Loucy (cell line): ENCODE measurements around the gene TENM4.

Experiments used
- H2AFZ ChIP-seq: fragments of 200-600 bp; sonication (generic); 2 replicates; pipeline ENCODE4 v1.6.0; 2016; ENCODE audit warnings: antibody characterized with exemption, mild to moderate bottlenecking, low read length, moderate library complexity
- H3F3A ChIP-seq: fragments of 200-600 bp; 2 replicates; pipeline ENCODE4 v1.6.0; 2016; ENCODE audit warnings: antibody characterized with exemption, low read depth, mild to moderate bottlenecking
- H3K27me3 ChIP-seq: fragments of 200-600 bp; sonication (generic); 2 replicates; pipeline ENCODE4 v1.6.1; 2014; ENCODE audit warnings: low read length, mild to moderate bottlenecking; ENCODE audit not compliant: insufficient read depth, poor library complexity, severe bottlenecking
- H3K36me3 ChIP-seq: fragments of 200-600 bp; sonication (generic); 2 replicates; pipeline ENCODE4 v1.6.1; 2016; ENCODE audit warnings: low read length; ENCODE audit not compliant: insufficient read depth
- H3K4me1 ChIP-seq: fragments of 200-600 bp; sonication (generic); 2 replicates; pipeline ENCODE4 v1.5.1; 2014; ENCODE audit warnings: low read length, mild to moderate bottlenecking; ENCODE audit not compliant: insufficient read depth, poor library complexity, severe bottlenecking
- H3K4me2 ChIP-seq: fragments of 200-600 bp; sonication (generic); 2 replicates; pipeline ENCODE4 v1.6.0; 2014; ENCODE audit warnings: antibody characterized with exemption, low read length, low read depth, mild to moderate bottlenecking; ENCODE audit not compliant: poor library complexity, severe bottlenecking
- H3K4me3 ChIP-seq: fragments of 200-600 bp; sonication (generic); 2 replicates; pipeline ENCODE4 v1.5.1; 2014; ENCODE audit warnings: low read length, mild to moderate bottlenecking, mixed read lengths; ENCODE audit not compliant: poor library complexity, severe bottlenecking
- H3K79me2 ChIP-seq: fragments of 200-600 bp; sonication (generic); 2 replicates; pipeline ENCODE4 v1.6.1; 2014; ENCODE audit warnings: low read length; ENCODE audit not compliant: insufficient read depth
- H3K9ac ChIP-seq: fragments of 200-600 bp; sonication (generic); 2 replicates; pipeline ENCODE4 v1.6.0; 2014; ENCODE audit warnings: mild to moderate bottlenecking, low read depth, low read length, moderate library complexity; ENCODE audit not compliant: poor library complexity, severe bottlenecking
- H3K9me2 ChIP-seq: fragments of 200-600 bp; sonication (generic); replicated peaks from 2 replicates; pipeline ENCODE4 v1.6.1; 2016; ENCODE audit warnings: low read depth, low read length, mixed read lengths
- H3K9me3 ChIP-seq: fragments of 200-600 bp; sonication (generic); 2 replicates; pipeline ENCODE4 v1.6.1; 2014; ENCODE audit warnings: mild to moderate bottlenecking, antibody characterized with exemption, low read length, low read depth; ENCODE audit not compliant: insufficient read depth
- H4K20me1 ChIP-seq: fragments of 200-600 bp; sonication (generic); 2 replicates; pipeline ENCODE4 v1.6.0; 2014; ENCODE audit warnings: antibody characterized with exemption, low read length, mild to moderate bottlenecking; ENCODE audit not compliant: insufficient read depth, poor library complexity, severe bottlenecking
- EZH2phosphoT487 ChIP-seq: fragments of 200-600 bp; IDR thresholded peaks from 2 replicates; pipeline ENCODE4 v1.6.1; 2018; ENCODE audit warnings: antibody characterized with exemption, mild to moderate bottlenecking, moderate library complexity, borderline replicate concordance
- TF ChIP-seq, protein P1 (sequence below): fragments of 200-600 bp; sonication (generic); conservative IDR thresholded peaks from 2 replicates; pipeline ENCODE4 v1.5.1; 2014; ENCODE audit warnings: mild to moderate bottlenecking, antibody characterized with exemption, low read length

The TENM4 gene

DNA sequence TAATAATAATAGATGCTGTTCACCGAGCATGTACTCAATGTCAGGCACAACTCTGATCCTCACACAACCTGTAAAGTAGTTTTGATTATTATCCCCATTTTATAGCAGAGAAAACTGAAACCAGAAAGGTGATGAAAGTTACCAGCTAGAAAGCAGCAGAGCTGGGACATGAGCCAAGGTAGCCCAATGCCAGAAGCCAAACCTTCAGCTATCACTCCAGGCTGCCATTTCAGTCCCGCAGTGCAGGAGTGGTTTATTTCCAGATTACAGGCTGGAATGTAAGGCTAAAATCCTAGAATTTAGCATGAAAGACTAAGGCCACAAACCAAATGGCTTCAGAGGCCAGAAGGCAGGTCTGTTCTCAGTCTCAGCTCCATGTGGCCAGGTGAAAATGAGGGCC, 108.8 kb downstream of the TENM4 start:
- Histone ChIP-seq H3K79me2 (no peaks in the 10 kb centered on the region), H3K36me3 (no peaks in the 10 kb centered on the region), H3F3A (no peaks in the 10 kb centered on the region), H3K9me3 (no peaks in the 10 kb centered on the region), H3K9ac (no peak overlapping the region), H4K20me1 (no peaks in the 10 kb centered on the region), H3K4me3 (no peak overlapping the region), H3K27me3 (no peaks in the 10 kb centered on the region), H3K4me1 (no peaks in the 10 kb centered on the region), H2AFZ (no peak overlapping the region), H3K9me2 (no peaks in the 10 kb centered on the region), H3K4me2 (no peak overlapping the region)
- TF ChIP-seq, protein P1, sequence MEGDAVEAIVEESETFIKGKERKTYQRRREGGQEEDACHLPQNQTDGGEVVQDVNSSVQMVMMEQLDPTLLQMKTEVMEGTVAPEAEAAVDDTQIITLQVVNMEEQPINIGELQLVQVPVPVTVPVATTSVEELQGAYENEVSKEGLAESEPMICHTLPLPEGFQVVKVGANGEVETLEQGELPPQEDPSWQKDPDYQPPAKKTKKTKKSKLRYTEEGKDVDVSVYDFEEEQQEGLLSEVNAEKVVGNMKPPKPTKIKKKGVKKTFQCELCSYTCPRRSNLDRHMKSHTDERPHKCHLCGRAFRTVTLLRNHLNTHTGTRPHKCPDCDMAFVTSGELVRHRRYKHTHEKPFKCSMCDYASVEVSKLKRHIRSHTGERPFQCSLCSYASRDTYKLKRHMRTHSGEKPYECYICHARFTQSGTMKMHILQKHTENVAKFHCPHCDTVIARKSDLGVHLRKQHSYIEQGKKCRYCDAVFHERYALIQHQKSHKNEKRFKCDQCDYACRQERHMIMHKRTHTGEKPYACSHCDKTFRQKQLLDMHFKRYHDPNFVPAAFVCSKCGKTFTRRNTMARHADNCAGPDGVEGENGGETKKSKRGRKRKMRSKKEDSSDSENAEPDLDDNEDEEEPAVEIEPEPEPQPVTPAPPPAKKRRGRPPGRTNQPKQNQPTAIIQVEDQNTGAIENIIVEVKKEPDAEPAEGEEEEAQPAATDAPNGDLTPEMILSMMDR, result no peak
- no peak for TF ChIP-seq EZH2phosphoT487

DNA sequence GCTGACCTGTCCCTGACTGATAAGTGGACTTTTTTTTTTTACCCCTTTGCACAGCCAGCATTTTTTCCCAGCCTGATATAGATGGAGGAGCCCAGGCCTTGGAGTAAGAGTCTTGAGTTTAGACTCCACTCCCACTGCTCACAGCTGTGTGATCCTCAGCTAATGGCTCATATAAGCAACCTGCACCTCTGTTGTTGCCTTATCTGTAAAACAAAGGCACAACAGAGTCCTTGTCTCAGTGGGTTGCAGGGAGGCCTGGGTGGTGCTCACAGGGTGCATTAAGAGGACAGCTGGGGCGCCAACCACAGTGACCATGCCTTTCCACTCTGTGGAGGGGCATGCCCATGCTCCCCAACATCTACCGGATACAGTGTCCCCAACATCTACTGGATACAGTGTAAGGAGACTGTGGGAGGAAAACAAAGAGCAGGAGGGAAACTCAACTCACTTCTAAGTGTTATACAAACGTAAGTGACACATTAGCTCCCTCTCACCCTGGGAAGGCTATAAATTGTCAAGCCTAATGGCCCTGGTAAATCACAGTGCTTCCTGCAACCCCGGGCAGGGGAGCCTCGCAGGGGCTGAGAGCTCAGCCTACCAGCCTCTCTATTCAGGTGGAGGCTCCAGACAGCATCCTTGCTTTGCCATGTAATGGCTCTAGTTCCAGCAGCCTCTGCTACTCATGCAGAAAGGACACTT, 109.5 kb downstream of the TENM4 start:
- Histone ChIP-seq H3K36me3 (no peaks in the 10 kb centered on the region), H2AFZ (no peak overlapping the region), H3K9me3 (no peaks in the 10 kb centered on the region), H3K9ac (no peak overlapping the region), H3K4me2 (no peak overlapping the region), H3K27me3 (no peaks in the 10 kb centered on the region), H3K4me1 (no peaks in the 10 kb centered on the region), H3F3A (no peaks in the 10 kb centered on the region), H3K4me3 (no peak overlapping the region), H4K20me1 (no peaks in the 10 kb centered on the region), H3K9me2 (no peaks in the 10 kb centered on the region), H3K79me2 (no peaks in the 10 kb centered on the region)
- TF ChIP-seq, protein P1, result no peak
- TF ChIP-seq EZH2phosphoT487, result no peak

DNA sequence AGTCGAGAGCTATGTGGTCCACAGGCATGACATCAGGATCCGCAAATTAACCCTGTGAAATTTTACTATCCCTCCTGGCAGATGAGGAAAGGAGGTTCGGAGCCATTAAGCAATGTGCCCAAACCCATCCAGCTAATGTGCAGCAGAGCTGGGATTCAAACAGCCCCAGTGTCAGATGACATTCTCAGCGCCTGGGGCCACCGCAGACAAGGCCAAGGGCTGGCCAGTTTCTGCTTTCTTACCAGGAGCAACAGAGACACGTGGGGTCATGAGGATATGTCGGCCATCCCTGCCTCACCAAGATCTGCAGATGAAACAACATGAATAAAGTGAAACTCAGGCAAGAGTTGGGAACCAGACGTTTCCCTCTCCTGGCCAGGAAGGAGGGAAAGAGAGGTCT, 110.2 kb downstream of the TENM4 start:
- Histone ChIP-seq H3K79me2 (no peaks in the 10 kb centered on the region), H3F3A (no peaks in the 10 kb centered on the region), H3K4me2 (no peak overlapping the region), H2AFZ (no peak overlapping the region), H3K9me3 (no peaks in the 10 kb centered on the region), H3K36me3 (no peaks in the 10 kb centered on the region), H3K9me2 (no peaks in the 10 kb centered on the region), H3K27me3 (no peaks in the 10 kb centered on the region), H3K4me1 (no peaks in the 10 kb centered on the region), H4K20me1 (no peaks in the 10 kb centered on the region), H3K9ac (no peak overlapping the region), H3K4me3 (no peak overlapping the region)
- TF ChIP-seq, protein P1, result no peak
- no peak for TF ChIP-seq EZH2phosphoT487
